GM19238 (cell line): ENCODE measurements around the gene TSC2.
"Not testable (repeated sequence)": the region's sequence is repeated elsewhere in the genome, so short reads cannot be mapped to it uniquely, and the experiment has no call there.

Experiments used
- DNase-seq: peaks from one replicate; pipeline ENCODE4 v3.0.0; 2011; ENCODE audit warnings: low spot score; ENCODE audit not compliant: insufficient read length

TSC2 gene

DNA sequence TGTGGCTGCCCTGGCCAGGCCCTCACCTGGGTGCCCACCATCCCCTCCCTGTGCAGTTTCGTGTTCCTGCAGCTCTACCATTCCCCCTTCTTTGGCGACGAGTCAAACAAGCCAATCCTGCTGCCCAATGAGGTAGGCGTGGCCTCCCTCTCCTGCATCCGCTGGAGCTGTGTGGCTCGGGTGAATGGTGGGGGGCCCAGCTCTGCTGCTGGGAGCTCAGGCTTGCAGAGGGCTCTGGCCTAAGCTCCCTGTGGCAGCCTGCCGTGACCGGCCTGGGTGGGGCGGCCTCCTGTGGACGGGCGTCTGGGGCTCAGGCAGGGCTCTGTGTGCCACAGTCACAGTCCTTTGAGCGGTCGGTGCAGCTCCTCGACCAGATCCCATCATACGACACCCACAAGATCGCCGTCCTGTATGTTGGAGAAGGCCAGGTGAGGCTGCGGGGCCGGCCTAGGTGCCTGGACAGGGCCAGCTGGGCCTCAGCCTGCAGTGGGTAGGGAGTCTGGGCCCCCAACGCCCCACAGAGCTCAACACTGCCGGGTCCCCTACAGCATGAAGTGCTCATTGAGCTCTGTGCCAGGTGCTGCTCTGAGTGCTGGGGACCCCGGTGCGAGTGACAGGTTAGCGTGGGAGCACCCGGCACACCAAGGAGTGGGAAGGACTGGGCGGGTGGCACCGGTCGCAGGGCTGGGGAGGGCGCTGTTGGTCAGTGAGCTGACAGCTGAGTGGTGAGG is 37.3 kb downstream of the TSC2 start:
- no peak for DNase-seq

DNA sequence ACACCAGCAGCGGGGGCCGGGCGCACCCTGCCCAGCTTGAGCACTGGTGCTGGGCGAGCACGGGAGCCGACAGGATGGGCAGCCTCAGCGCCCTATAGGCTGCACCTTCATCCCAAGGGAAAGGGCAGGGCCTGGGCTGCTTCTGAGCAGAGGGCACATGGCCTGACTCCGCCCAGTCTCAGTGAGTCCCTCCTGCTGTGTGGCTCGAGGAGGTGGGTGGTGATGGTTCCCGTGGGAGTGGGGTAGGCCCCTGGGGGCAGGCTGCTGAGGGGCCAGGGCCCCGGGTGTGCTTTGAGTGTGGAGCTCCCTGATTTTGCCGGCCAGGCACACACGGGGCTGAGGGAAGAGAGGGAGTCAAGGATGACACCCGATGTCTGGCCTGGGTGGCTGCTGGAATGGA is 37.9 kb downstream of the TSC2 start:
- DNase-seq = no peak

DNA sequence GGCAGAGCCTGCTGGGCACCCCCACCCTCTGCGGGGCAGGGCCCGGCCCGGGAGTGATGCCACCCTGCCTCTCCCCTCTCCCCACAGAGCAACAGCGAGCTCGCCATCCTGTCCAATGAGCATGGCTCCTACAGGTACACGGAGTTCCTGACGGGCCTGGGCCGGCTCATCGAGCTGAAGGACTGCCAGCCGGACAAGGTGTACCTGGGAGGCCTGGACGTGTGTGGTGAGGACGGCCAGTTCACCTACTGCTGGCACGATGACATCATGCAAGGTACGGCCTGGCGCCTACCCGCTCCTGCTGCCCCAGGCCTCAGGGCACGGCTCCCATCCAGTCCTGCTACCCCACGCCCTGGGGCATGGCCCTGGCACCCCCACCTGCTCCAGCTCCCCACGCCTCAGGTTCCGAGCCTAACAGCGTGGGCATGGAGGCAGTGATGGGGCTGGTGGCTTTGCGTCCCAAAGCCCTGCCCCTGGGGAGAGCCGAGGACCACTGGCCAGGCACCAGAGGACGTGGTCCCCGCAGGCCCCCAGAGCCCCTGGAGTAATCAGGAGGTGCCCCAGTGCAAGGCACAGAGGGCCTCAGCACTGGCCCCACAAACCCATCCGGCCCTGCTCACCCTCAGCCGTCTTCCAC is 38.4 kb downstream of the TSC2 start:
- no peak for DNase-seq

DNA sequence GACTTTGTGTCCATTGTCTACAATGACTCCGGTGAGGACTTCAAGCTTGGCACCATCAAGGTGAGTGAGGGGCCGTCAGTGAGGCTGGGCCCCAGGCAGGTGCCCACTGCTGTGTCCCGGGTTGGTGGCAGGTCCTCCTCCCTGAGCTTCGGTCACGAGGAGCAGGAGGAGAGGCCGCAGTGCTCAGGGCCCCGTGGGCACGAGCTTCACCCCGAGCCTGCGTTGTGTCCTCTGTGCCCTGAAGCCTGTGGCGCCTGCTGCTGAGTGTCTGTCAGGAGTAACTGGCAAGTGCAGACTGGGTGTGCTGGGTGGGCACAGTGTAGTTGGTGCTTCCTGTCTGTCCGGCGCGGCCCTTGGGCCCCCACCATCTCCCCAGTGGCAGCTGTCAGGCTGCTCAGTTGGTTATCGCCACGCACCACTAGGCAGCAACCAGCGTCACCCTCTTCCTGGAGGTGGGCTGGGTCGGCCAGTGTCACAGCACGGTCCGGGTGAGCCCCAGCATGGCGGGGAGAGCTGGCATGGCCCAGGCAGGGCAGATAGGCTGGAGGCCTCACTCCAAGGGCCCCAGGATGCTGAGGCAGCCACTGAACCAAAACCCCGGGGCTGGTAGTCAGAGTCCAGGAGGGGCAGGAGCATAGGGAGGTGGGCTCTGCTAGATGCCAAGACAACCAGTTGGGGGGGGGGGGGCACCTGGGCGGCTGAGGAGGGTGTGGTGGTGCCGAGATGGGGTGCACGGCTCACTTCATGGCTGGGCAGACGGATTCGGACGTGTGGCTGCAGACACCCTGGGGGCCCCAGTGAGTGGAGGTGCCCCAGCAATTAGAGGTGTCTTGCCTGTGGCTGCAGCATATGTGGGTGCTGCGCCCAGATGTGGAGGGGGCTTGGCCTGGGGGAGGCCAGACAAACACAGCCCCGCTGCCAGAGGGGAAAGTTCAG is 39.3 kb downstream of the TSC2 start:
- DNase-seq = no peak

GRCh38 chr16:2087748-2088631 is 40.2 kb downstream of the TSC2 start:
- DNase-seq = no peak

DNA sequence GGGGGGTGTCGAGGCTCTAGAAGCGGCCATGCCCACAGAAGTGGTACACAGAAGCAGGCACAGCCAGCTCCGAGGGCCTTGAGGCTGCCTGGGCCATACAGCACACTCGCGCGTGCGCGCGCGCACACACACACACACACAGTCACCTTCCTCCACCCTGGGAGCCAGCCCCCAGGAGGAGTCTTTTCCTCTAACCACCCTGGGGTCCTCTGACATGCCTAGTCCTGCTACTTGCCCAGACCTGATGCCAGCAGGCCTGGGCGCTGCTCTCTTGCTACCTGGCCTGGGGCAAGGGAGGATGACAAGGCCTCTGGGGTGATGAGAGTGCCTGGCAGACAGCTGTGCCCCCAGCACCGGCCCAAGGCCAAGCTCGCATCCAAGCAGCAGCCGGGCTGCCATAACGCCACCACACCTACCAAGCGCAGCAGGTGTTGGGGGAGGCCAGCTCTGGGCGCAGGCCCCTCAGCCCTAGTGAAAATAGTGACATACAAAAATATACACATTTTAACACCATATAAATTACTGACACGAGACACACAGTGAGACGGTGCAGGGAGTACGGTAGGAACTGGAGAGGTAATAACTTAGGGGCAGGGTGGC is 41.1 kb downstream of the TSC2 start:
- DNase-seq = no peak

GRCh38 chr16:2089706-2090480 is 42.1 kb downstream of the TSC2 start:
- no peak for DNase-seq

DNA sequence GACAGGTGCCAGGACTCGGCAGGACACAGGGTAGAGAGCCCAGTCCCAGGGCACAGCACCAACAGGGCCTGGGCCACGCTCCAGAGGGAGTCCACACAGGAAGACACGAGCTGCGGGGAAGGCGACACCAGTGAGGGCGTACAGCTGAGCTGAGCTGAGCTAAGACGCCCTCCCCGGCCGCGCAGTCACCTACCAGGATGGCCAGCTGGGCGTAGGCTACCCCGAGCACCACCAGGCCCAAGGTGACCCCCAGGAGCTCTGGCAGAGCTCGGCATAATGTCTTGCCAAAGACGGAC is 42.6 kb downstream of the TSC2 start:
- no peak for DNase-seq

GRCh38 chr16:2090777-2091546 is 43.2 kb downstream of the TSC2 start:
- no peak for DNase-seq

- DNase-seq = no peak
Observed at GRCh38 chr16:2091547-2092255, 43.9 kb downstream of the TSC2 start.

DNA sequence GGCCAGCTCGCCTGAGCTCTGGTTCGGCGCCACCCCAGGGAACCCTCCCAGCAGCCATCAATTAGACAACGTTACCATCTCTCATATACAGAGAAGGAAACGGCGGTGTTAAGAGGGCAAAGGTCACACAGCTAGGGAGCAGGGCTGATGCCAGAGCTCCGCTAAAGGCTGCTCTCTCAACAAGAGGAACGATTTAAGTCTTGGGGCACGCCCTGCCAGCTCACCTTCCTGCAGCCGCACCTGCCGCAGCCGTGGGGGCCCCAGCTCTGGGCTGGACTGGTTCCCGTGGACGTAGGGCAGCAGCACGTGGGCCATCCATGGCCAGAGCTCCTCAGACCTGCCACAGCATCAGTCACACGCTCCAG is 44.5 kb downstream of the TSC2 start:
- no peak for DNase-seq

- no peak for DNase-seq
Observed at GRCh38 chr16:2092866-2093265, 45.1 kb downstream of the TSC2 start.

- no peak for DNase-seq
Observed at GRCh38 chr16:2093793-2094192, 46.0 kb downstream of the TSC2 start.

DNA sequence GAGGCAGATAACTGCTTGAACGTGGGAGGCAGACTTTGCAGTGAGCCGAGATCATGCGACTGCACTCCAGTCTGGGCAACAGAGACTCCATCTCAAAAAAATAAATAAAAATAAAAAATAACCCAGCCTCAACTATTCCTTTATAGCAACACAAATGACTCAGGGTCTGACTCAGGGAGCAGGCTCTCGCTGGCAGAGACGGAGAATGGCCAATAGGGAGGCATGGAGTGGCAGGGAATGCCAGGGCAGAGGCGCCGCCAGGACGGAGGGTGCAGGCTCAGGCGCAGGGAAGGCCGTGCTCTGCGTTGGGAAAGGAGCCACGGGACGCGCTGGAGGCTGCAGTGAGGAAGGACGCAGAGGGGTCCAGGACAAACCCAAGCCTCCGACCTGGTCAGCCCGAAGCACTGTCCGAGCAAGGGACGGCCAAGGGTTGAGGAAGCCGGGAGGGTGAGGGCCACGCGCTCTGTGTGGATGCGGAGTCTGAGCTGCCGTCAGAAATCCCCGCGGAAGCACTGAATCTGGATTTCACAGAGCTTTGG is 47.6 kb downstream of the TSC2 start:
- DNase-seq = no peak

DNA sequence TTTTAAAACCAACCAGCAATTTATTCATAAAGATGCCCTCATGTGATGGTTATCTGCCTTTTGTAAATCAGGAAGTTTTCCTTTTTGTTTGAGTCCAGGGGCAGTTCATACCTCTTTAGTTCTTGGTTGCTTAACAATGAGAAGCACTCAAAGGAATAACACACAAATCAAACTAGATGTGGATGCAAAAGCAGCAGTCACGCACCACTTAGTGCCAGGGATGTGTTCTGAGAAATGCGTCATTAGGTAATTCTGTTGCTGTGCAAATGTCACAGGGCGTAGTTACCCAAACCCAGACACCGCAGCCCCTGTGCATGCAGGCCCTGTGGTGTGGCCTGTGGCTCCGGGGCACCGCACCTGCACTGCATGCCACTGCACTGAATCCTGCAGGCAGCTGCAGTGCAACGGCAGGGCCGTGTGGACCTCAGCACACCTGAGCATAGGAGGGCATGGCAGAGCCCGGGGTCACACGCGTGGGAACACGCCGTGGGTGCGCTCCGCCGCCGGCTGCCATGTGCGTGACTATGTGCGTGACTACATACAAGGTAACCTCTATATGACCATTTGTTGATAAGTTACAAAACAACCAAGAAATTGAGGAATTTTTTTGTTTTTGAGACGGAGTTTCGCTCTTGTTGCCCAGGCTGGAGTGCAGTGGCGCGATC is 48.3 kb downstream of the TSC2 start:
- no peak for DNase-seq

- no peak for DNase-seq
Observed at GRCh38 chr16:2096853-2097595, 49.2 kb downstream of the TSC2 start.

GRCh38 chr16:2097689-2098088 is 49.9 kb downstream of the TSC2 start:
- DNase-seq = not testable (repeated sequence)
